ENCODE data around the gene VILL. TPM values are rescaled to one million over a fixed set of nuclear protein-coding genes. Genes with fewer than 3 reads are reported as not detected.

VILL gene
- total RNA-seq, 2 donors from 2014 or later: 11.5 to 13.7 TPM

- Histone ChIP-seq H3K9me3 (no peaks in the 10 kb centered on the region), H3K27ac (no peak overlapping the region), H3K4me3 (no peak overlapping the region), H3K36me3 (peaks cover 51% of the 10 kb centered on the region), H3K27me3 (replicated peaks; ENCODE audit: insufficient read depth) (no peaks in the 10 kb centered on the region), H3K4me1 (ENCODE audit: control insufficient read depth in 1 of 2, low read depth in 2 of 2) (peaks cover 0 to 28% of the 10 kb centered on the region in 2 donors)
- TF ChIP-seq CTCF (IDR thresholded peaks at IDR 0.05): no peak
- ATAC-seq (ENCODE audit: insufficient number of reproducible peaks, low FRiP score, low read depth) (no peak), DNase-seq (ENCODE audit: low spot score) (no peak)
These were observed 15.9 kb downstream of the VILL start for GRCh38 chr3:38006445-38006995.

- no peak for ATAC-seq (ENCODE audit: insufficient number of reproducible peaks, low FRiP score, low read depth)
These were observed 17.1 kb downstream of the VILL start for GRCh38 chr3:38007754-38008090.

GRCh38 chr3:38008191-38008701, 17.7 kb downstream of the VILL start:
- no peaks in the 10 kb centered on the region for H3K27me3 ChIP-seq (replicated peaks; ENCODE audit: insufficient read depth)
- no peak overlapping the region for H3K4me3 ChIP-seq
- no peak for TF ChIP-seq CTCF (IDR thresholded peaks at IDR 0.05)
- no peaks in the 10 kb centered on the region for H3K9me3 ChIP-seq
- peaks cover 0 to 22% of the 10 kb centered on the region in 2 donors for H3K4me1 ChIP-seq (ENCODE audit: control insufficient read depth in 1 of 2, low read depth in 2 of 2)
- no peak for ATAC-seq (ENCODE audit: insufficient number of reproducible peaks, low FRiP score, low read depth)
- H3K36me3 ChIP-seq: peaks cover 53% of the 10 kb centered on the region
- no peak for DNase-seq (ENCODE audit: low spot score)
- no peak overlapping the region for H3K27ac ChIP-seq

More at GRCh38 chr3:38007754-38008090, 17.1 kb downstream of the VILL start:
- no peak for TF ChIP-seq CTCF (IDR thresholded peaks at IDR 0.05)
- H3K9me3 ChIP-seq: no peaks in the 10 kb centered on the region
- no peak overlapping the region for H3K27ac ChIP-seq
- no peak overlapping the region for H3K4me3 ChIP-seq
- peaks cover 0 to 27% of the 10 kb centered on the region in 2 donors for H3K4me1 ChIP-seq (ENCODE audit: control insufficient read depth in 1 of 2, low read depth in 2 of 2)
- no peak for DNase-seq (ENCODE audit: low spot score)
- H3K27me3 ChIP-seq (replicated peaks; ENCODE audit: insufficient read depth): no peaks in the 10 kb centered on the region
- peaks cover 53% of the 10 kb centered on the region for H3K36me3 ChIP-seq

- ATAC-seq (ENCODE audit: insufficient number of reproducible peaks, low FRiP score, low read depth) (no peak), DNase-seq (ENCODE audit: low spot score) (no peak)
- H3K9me3 ChIP-seq: no peaks in the 10 kb centered on the region
- H3K36me3 ChIP-seq: peaks cover 53% of the 10 kb centered on the region
- no peaks in the 10 kb centered on the region for H3K27me3 ChIP-seq (replicated peaks; ENCODE audit: insufficient read depth)
- H3K27ac ChIP-seq: no peak overlapping the region
- no peak for TF ChIP-seq CTCF (IDR thresholded peaks at IDR 0.05)
- H3K4me1 ChIP-seq (ENCODE audit: control insufficient read depth in 1 of 2, low read depth in 2 of 2): peaks cover 0 to 13% of the 10 kb centered on the region in 2 donors
- H3K4me3 ChIP-seq: no peak overlapping the region
These were observed 18.5 kb downstream of the VILL start for GRCh38 chr3:38008971-38009580.

- Histone ChIP-seq H3K9me3 (no peaks in the 10 kb centered on the region), H3K27ac (no peak overlapping the region), H3K36me3 (peaks cover 53% of the 10 kb centered on the region), H3K4me3 (no peak overlapping the region), H3K27me3 (replicated peaks; ENCODE audit: insufficient read depth) (no peaks in the 10 kb centered on the region), H3K4me1 (ENCODE audit: control insufficient read depth in 1 of 2, low read depth in 2 of 2) (peaks cover 0 to 4% of the 10 kb centered on the region in 2 donors)
- no peak for ATAC-seq (ENCODE audit: insufficient number of reproducible peaks, low FRiP score, low read depth)
- TF ChIP-seq CTCF (IDR thresholded peaks at IDR 0.05): no peak
- no peak for DNase-seq (ENCODE audit: low spot score)
These were observed 19.4 kb downstream of the VILL start for GRCh38 chr3:38009807-38010591.
